Pulmonary artery endothelial cell (primary cell): ENCODE measurements around the gene WIPF3. TPM values are rescaled to one million over a fixed set of nuclear protein-coding genes. Genes with fewer than 3 reads are reported as not detected.
A peak's percentile ranks its signal among the peaks of the same experiment; 100 is the strongest.

Experiments
- DNase-seq: peaks from one replicate; pipeline ENCODE4 v3.0.0-alpha.2; 2011; ENCODE audit warnings: low read depth, low spot score
- total RNA-seq: library from RNA; depleted of rRNA; stranded (reverse); fragments of >200 nt; gene quantifications from 2 replicates; pipeline ENCODE4 v1.2.3, GENCODE V29; 2014

Gene WIPF3
- total RNA-seq, 1 donor from 2014 or later: not detected

DNA sequence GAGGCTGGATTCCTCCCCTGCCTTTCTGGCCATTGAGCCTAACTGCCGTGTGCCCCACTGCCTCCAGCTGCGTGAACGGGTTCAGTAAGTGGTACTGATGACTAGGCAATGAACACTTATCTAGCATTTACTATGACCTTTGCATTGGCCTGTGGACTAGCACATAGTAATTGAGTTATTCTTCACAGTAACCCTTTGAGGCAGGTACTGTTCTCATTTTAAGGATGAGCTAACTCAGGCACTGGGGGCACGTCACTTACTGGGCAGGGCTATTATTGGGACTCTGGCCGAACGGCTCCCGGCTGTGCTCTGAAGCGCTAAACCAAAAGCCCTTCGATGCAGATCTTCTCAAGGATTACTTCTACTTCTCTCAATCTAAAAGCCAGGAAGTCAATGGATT is 38.3 kb downstream of the WIPF3 start:
- DNase-seq: no peak

DNA sequence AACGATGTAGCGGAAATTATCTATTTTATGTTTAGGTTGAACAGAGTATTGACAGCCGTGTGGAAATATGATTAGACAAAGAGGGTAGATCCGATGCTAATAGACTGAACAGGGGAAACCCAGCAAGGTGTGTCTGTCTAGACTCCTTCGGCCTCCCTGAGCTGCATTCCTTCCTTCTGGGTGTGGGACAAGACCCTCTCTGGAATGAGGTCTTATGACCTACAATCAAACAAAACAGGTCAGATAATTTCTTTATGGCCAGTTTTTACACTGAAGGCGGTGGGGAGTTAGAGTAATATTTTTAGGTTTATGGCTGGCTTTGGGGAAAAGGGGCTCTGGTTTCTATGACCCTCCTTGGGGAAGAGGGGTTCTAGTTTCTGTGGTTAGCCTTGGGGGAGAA is 41.2 kb downstream of the WIPF3 start:
- DNase-seq: no peak

DNA sequence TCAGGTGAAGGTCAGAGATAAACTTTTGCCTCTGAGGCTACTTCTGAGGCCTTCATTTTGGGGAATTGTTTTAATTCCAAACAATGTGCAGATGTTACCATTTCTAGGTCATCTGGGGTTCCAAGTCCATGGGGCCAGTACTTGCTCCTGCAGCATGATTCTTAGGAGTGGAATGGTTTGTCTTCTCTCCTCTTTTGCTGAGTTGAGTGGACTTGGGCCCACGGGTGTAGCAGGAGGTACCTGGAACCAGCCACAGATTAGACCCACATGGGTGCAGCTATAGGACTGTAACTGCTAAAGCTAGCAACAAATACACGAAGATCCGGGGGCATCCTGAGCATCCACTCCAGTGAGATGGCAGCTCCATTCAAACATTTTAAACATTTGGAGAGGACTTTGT is 41.6 kb downstream of the WIPF3 start:
- DNase-seq: no peak

DNA sequence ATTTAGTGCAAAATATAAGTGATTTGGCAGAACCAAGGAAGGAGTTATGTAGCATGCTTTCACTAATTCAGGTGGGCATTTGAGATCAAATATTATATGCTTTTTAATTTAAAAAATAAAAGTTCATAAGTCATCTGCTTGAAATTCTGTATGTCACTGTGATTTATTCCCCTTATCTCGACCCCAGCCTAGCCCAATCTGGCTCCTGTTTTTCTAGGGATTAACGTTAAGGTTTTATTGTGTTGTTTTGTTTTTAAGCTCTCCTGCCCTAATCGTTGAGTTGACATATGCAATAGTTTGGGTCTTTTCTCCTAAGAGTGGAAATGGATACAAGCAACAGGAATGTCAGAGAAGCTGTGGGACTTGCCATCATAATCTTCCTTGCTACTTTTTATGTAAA is 42.6 kb downstream of the WIPF3 start:
- DNase-seq: no peak

DNA sequence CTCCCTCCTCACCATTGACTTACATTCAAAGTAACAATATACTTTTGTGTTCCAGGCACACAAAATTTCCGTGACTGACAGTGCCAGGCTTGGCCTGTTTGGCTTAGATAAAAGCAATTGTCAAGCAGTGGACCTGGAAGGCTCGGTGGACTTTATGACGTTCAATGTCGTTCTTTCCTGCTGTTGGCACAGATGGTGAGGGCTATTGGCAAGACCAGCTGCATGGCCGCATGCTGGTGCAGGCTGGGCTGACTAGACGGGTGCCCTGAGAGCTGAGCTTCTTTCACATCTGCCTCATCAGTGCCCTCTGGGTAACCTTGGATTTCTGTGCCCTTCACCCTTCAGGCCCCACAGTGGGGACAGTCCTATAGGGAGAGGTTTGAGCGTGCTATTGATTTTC is 45.2 kb downstream of the WIPF3 start:
- no peak for DNase-seq

DNA sequence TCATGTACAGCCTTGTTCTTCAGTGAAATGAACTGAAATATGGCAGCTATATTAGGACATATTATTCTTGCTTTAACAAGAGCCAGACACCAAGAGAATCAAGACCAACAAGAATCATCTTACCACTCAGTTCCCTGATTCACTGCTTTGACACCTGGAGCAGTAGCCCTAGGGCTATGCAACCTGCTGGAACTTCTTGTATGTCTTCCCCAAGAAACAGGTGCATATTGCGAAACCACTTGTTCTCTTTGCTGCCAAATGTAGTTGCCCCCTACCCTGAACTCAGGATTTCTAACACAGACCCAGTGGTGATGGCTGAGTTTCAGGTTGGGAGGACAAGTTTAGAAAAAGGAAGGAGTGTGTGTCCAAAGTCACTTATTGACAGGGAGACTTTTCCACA is 46.1 kb downstream of the WIPF3 start:
- DNase-seq: no peak

DNA sequence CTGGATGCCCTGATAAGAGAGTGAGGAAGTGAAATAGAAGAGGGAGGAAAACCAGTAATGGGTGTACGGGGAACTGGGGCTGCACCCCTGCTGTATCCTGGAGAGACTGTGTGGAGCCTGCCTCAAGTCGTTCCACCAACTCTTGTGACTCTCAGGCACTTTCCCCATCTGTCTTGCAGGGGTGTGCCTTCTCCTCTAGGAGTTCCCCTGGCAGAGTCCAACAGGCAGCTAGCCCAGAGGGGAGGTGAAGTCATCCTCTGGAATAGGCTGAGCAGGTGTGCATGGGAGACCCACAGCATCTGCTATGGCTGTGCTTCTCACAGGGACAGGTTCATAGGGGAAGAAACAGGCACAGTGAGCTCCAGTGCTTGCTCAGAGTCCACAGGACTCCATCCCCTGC is 46.8 kb downstream of the WIPF3 start:
- no peak for DNase-seq

DNA sequence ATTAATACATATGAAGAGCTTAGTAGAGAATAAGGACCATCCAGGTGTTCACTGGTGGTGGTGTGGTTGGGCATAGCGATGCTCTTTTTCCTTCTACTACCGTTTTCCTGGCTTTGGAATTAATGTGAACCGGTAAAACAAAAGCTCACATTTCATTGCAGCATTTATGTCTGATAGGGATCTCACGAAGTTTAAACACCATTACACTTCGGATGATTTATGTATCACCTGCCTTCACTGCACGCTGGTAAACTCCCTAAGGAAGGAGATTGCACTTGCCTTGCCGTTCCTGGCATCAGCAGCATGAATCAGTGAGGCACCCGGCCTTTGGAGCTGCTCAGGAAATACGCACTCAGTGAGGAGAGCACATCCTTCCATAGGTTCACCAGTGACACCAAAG is 47.5 kb downstream of the WIPF3 start:
- no peak for DNase-seq

DNA sequence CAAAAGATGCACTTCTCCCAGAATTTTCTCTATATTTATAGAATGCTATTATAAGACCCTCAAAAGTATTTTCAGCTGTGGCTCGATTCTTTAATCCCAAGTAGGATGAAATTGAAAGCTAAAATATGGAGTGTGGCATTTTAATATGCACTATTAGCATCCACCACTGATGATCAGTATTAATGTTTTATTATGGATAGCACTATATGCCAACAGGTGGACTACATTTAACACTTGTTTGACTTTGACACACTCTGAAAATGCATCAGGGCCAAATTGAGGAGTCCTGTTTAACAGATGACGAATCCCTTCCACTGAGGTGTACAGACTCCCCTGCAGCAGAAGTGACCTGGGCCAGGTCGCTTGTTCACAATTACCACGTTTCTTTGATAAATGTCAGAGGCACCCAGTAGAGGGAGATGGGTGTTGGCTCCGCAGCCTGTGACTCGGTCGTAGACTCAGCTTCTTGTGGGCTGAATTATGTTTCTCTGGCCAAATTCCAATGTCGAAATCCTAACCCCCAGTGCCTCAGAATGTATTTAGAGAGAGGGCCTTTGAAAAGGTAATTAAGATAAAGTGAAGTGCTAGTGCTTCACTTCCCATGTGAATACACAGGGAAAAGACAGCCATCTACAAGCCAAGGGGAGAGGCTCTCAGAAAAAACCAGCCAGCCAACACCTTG is 48.1 kb downstream of the WIPF3 start:
- DNase-seq: no peak

DNA sequence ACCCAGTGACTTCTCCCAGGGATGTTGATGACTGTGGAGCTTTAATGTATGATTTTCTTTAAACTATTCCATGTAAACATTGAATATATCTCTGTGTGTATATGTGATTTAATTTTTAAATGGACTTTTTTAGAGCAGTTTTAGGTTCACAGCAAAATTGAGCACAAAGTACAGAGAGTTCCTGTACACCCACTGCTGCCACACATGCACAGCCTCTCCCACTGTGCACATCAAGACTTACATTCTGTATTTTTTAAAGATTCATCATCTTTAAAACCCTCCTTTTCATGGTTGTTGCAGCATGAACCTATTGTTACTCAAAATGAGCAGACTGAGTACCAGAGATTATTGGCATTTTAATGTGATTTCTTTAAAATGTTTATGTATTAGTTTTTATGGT is 51.3 kb downstream of the WIPF3 start:
- DNase-seq: no peak

DNA sequence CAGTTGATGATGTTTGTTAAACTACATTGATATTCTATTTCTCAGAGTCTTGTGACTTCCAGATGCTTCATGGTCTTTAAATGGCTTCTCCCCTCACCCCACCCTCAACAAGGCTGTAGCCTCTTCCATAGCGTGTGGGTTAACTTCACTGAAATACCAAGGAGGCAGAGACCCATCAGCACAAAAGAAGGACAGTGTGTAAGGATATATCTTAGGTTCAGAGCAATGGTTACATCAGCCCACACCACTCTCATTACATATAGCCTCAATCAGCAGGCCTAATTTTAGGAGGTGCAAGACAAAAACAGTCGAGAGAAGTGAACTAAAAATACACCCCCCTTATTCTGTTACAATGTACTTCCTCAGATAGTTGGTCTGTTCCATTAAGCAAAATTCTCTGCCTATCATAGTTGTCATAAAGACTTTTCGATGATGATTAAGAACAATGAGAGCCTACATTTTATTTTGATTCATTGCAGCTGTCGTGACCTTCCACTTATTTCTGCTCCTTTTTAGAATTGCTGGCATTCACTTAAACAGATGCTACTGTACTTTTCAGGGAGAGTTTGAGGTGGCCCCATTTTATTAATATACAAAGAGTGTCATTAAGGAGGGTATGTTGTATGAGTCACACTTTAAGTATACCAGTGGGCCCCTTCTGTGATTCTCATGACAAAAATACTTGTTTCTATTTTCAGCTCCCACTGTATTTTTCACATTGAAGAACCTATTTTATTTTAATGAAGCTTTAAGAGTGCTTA is 52.1 kb downstream of the WIPF3 start:
- DNase-seq: no peak

DNA sequence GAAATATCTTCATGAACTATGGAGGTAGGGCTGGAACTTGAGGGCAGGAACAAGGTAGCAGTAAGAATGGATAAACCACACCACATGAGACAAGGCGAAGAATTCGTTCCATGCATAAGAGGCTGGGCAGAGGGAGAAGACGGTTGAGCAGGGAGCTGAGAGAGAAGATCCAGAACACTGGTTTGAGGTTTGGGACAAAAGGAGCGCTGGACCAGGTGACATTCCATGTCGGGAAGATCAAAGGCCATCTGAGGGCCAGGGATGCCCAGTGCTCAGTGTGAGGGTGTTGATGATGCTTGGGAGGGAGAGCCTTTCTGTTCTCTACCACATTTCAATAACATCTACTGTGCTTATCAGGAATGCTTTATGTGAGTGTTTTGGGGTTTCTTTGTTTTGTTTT is 52.8 kb downstream of the WIPF3 start:
- DNase-seq: no peak

DNA sequence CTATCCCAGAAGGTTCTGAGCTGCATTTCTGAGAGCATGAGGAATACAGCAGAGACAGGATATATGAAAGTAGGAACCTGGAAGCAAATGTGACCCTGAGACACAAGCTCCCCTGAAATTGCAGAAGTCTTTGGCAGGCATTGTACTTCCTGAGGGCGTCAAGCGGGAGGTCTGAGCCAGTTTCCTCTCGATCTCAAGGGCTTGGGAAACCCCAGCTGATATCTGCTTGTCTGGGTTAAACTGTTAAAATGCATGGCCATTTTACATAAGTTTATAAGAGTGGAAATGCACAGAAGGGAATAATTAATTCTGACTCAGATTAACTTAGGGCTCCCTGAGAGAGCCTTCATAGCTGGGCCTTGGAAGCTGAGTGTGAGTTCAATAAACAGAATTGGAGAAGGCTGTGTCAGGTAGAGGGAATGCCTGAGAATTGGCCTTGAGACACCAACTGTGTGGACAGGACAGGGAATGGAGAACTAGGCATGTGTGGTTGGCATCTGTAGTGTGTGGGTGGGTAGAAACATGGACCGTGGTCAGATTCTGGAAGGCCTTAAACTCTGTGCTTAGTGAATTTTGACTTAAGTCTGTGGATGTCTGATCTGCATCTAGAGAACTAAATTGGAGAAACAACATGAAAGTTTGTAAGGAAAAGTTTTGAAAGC is 53.3 kb downstream of the WIPF3 start:
- peak; percentile 17 for DNase-seq

DNA sequence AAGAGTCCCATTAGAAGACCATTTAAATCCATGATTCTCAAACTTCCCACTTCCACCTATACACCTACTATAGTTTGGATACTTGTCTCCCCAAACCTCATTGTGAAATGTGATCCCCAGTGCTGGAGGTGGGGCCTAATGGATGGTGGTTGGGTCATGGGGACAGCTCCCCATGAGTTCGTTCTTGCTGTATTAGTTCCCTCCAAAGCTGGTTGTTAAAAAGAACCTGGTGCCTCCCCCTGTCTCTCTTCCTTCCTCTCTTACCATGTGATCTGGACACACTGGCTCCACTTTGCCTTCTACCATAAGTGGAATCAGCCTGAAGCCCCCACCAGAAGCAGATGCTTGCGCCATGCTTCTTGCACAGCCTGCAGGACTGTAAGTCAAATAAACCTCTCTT is 53.9 kb downstream of the WIPF3 start:
- DNase-seq: no peak

DNA sequence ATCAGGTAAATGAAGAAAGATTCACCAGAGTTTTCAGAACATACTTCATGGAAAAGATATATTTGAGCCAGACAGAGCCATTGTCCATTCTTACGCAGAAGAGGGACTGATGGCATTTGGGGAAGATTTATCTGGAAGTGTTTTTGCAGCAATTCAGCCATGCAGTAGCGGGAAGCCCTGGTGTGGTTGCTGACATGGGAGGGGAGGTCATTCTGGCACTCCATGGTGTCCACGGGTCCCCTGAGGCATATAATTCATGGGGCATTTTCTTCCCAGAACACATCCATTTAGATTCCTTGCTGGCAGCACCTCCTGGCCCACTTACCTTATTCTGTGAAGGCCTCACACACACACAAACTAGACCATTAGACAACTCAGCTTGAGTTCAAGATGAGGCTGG is 55.6 kb downstream of the WIPF3 start:
- DNase-seq: no peak

DNA sequence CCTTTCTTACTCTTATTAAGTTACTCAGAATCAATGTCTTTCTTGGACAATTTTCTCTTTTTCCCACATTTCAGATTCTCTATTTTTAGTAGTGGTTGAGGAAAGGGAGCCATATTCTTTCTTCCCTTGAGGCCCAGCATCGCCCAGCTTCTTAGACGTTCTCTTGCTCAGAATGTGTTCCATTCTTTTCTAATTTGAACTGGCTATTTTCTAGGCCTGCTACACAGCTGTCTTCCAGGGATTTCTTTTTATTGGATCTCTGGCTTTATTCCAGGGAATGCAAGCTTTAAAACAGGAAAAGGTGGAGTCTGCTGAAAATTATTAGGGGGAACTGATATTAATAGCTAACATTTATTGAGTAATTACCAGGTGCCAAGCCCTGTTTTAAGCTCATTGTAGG is 58.3 kb downstream of the WIPF3 start:
- no peak for DNase-seq

DNA sequence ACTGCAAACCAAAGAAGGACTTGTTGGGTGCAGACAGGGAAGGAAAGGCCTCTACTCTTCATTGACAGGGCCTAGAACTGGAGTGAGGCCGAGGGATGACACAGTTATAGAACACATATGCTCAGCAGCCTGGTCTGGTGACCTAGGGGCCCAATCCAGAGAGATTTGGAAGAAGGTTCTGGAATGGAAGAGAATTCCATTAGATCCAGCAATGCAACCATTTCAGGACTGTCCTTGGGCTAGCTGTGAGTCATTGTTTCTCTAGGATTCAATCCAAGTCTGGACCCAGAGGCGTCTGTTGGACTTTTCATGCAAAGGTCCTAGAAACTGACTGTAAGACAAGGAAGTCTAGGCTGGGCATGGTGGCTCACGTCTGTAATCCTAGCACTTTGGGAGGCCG is 59.2 kb downstream of the WIPF3 start:
- peak; percentile 19 for DNase-seq

DNA sequence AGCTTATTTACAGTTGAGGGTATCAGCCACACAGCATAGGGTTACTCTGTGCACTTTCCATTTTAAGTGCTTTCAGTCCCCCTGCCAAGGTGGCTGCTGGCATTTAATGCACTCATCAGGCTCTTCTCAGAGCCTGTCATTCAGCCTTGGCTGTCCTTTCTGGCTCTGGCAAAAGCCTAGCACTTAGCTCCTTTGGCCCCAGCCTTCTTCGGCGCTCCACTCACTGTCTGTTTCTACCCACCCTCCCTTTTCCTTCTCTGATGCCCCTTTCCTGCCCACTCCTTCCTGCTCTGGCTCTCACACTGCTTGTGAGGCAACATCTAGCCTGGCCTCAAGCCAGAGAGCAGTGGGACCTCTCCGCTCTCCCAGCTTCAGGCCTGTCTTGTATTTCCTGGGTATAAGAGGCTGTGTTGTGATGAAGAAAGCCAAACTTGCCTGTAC is 60.2 kb downstream of the WIPF3 start:
- DNase-seq: peak; percentile 13

DNA sequence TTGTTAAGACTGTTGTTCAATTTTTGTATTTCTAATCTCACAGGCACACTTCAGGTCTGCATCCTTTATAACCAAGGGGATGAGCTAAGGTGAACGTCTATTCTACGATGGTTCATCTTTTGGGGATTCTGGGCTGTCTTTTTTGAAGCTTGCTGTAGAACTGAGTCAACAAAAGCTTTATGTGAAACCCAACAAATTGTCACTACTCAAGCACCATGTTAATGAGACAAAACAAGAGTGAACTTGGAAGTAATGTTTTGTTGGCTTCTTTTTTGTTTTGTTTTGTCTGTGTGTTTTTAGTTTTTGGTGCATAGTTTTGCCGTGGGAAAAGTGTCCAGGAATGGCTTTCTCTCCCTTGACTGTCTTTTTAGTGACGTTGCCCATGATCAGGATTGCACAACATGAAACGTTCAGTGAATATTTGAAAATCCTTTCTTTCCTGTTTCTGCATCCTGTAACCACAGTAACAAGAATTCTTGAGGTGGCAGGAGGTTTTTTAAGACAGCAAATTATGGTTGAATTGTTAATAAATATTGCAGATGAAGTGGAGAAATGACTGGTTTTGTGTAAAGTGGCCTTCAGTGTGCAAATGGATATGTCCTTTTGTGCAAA is 65.6 kb downstream of the WIPF3 start:
- DNase-seq: peak; percentile 26

DNA sequence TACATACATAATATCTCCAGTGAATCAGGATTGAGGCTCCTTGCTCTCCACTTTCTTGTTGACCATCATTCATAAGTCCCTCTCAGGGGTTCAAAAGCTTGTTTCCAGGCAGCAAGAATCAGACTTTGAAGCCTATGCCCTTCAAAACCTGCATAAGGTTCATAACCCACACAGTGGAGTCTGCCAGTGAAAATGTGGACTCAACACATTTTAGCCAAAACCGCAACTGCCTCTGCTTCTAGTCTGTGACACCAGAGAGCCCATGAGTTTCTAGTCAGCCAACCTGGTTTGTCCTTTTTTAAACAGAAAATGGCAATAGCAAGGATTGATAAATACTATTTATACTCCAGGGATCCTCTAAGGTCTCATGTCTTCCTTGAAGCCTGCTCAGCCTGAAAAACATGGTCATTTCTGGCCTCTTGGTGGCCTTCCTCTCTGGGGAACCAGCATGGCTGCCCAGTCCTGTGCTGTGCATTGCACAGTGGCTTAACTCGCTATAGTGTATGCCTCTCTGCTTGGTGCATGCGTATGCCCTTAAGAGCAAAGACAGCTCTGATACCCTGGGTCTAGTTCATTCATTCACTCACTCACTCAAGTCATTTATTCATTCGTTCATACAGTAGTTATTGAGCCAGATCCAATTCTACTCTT is 67.5 kb downstream of the WIPF3 start:
- DNase-seq: no peak

DNA sequence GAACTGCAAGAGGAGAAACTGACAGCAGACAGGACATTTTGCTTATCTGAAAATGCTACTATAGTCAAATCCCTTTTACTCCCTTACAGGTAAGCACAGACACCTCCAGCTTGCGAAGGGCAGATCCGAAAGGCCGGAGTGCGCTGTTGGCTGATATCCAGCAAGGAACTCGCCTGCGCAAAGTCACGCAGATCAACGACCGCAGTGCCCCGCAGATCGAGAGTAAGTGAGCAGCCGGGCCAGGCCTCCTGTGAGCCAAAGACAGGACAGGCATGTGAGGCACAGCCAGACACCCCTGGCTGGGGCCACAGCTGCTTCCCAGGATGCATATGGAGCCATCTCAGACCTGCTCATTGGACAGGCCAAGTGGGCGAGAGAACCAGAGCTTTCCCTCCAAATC is 69.4 kb downstream of the WIPF3 start:
- no peak for DNase-seq

DNA sequence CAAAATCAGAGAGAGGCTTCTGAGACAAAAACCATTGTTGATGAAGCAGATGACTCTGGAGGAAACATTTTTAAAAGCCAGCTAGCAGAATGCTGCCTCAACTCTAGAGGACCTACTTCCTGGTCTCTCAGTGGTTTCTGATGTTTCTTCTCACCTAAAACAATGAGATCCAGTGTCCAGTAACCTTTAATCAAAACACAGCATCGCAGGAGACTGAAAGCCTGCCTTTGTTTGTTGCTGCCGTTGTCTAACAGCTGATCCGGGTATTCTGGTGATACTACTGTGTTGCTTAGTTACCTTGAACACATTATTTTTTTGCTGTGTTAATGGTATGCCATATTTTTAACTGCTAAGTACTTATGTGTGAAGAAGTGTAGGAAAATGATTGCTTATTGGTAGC is 70.9 kb downstream of the WIPF3 start:
- no peak for DNase-seq
